Duodenal mucosa (tissue), 2 donors: Measurements from ENCODE around the gene HS3ST1.

Source experiments
- H3K27ac ChIP-seq: one replicate; pipeline ENCODE4 v1.7.0; 2013; ENCODE audit warnings: low read depth, low read length
- H3K27me3 ChIP-seq, 2 donors: one replicate each; pipeline ENCODE4 v1.7.0; 2013; ENCODE audit warnings: low read length in 2 of 2, control low read depth in 1 of 2; ENCODE audit not compliant: insufficient read depth in 2 of 2, control insufficient read depth in 1 of 2
- H3K36me3 ChIP-seq, 2 donors: one replicate each; pipeline ENCODE4 v1.7.0; 2013; ENCODE audit warnings: low read length in 2 of 2, control low read depth in 1 of 2; ENCODE audit not compliant: insufficient read depth in 2 of 2, control insufficient read depth in 1 of 2
- H3K4me1 ChIP-seq, 2 donors: one replicate each; pipeline ENCODE4 v1.7.0; 2013; ENCODE audit warnings: low read length in 2 of 2, control low read depth in 1 of 2; ENCODE audit not compliant: insufficient read depth in 2 of 2, control insufficient read depth in 1 of 2
- H3K4me3 ChIP-seq, 2 donors: one replicate each; pipeline ENCODE4 v1.7.0; 2013; ENCODE audit warnings: low read length in 2 of 2, low read depth in 1 of 2
- H3K9ac ChIP-seq, 2 donors: one replicate each; pipeline ENCODE4 v1.7.0; 2013; ENCODE audit warnings: low read length in 2 of 2, low read depth in 1 of 2
- H3K9me3 ChIP-seq, 2 donors: one replicate each; pipeline ENCODE4 v1.7.0; 2013; ENCODE audit warnings: low read length in 2 of 2, control low read depth in 1 of 2; ENCODE audit not compliant: control insufficient read depth in 1 of 2

The HS3ST1 gene

GRCh38 chr4:11424000-11424399, 4.7 kb downstream of the HS3ST1 start:
- H3K4me3 ChIP-seq, result no peak overlapping the region
- no peak overlapping the region for H3K9ac ChIP-seq
- H3K4me1 ChIP-seq, result peaks cover 6 to 21% of the 10 kb centered on the region in 2 donors
- no peaks in the 10 kb centered on the region for H3K27me3 ChIP-seq
- no peaks in the 10 kb centered on the region for H3K36me3 ChIP-seq
- no peak overlapping the region for H3K27ac ChIP-seq
- H3K9me3 ChIP-seq, result no peaks in the 10 kb centered on the region

- H3K27ac ChIP-seq, result no peak overlapping the region
- no peak overlapping the region for H3K4me3 ChIP-seq
- H3K27me3 ChIP-seq, result no peaks in the 10 kb centered on the region
- no peaks in the 10 kb centered on the region for H3K9me3 ChIP-seq
- H3K4me1 ChIP-seq, result peaks cover 6 to 17% of the 10 kb centered on the region in 2 donors
- no peaks in the 10 kb centered on the region for H3K36me3 ChIP-seq
- no peak overlapping the region for H3K9ac ChIP-seq
Observed at GRCh38 chr4:11423465-11423864, 5.2 kb downstream of the HS3ST1 start.

GRCh38 chr4:11421116-11421515, 7.6 kb downstream of the HS3ST1 start:
- Histone ChIP-seq H3K36me3 (no peaks in the 10 kb centered on the region), H3K4me1 (peaks cover 6 to 7% of the 10 kb centered on the region in 2 donors), H3K9ac (no peak overlapping the region), H3K27me3 (no peaks in the 10 kb centered on the region), H3K4me3 (no peak overlapping the region), H3K9me3 (no peaks in the 10 kb centered on the region), H3K27ac (no peak overlapping the region)

- no peaks in the 10 kb centered on the region for H3K36me3 ChIP-seq
- peaks cover 6 to 7% of the 10 kb centered on the region in 2 donors for H3K4me1 ChIP-seq
- H3K9ac ChIP-seq, result no peak overlapping the region
- no peak overlapping the region for H3K27ac ChIP-seq
- no peak overlapping the region for H3K4me3 ChIP-seq
- no peaks in the 10 kb centered on the region for H3K27me3 ChIP-seq
- H3K9me3 ChIP-seq, result no peaks in the 10 kb centered on the region
Observed at GRCh38 chr4:11420327-11420726, 8.4 kb downstream of the HS3ST1 start.

GRCh38 chr4:11418610-11419009, 10.1 kb downstream of the HS3ST1 start:
- Histone ChIP-seq H3K36me3 (no peaks in the 10 kb centered on the region), H3K9ac (no peak overlapping the region), H3K4me1 (peaks cover 6 to 7% of the 10 kb centered on the region in 2 donors), H3K27ac (no peak overlapping the region), H3K9me3 (no peaks in the 10 kb centered on the region), H3K4me3 (no peak overlapping the region), H3K27me3 (no peaks in the 10 kb centered on the region)

- Histone ChIP-seq H3K4me3 (no peak overlapping the region), H3K27ac (no peak overlapping the region), H3K36me3 (no peaks in the 10 kb centered on the region), H3K27me3 (no peaks in the 10 kb centered on the region), H3K9ac (no peak overlapping the region), H3K4me1 (peaks cover 6 to 7% of the 10 kb centered on the region in 2 donors), H3K9me3 (no peaks in the 10 kb centered on the region)
Observed at GRCh38 chr4:11416767-11417113, 12.0 kb downstream of the HS3ST1 start.

GRCh38 chr4:11416071-11416766, 12.5 kb downstream of the HS3ST1 start:
- Histone ChIP-seq H3K4me3 (no peak overlapping the region), H3K4me1 (peaks cover 6 to 7% of the 10 kb centered on the region in 2 donors), H3K27me3 (no peaks in the 10 kb centered on the region), H3K9ac (no peak overlapping the region), H3K9me3 (no peaks in the 10 kb centered on the region), H3K27ac (no peak overlapping the region), H3K36me3 (no peaks in the 10 kb centered on the region)

- Histone ChIP-seq H3K27ac (no peak overlapping the region), H3K36me3 (no peaks in the 10 kb centered on the region), H3K4me1 (peaks cover 2 to 6% of the 10 kb centered on the region in 2 donors), H3K27me3 (no peaks in the 10 kb centered on the region), H3K9ac (no peak overlapping the region), H3K9me3 (no peaks in the 10 kb centered on the region), H3K4me3 (no peak overlapping the region)
Observed at GRCh38 chr4:11415409-11416070, 13.2 kb downstream of the HS3ST1 start.

GRCh38 chr4:11412211-11412610, 16.5 kb downstream of the HS3ST1 start:
- no peaks in the 10 kb centered on the region for H3K27me3 ChIP-seq
- H3K4me1 ChIP-seq, result no peaks in the 10 kb centered on the region
- H3K9me3 ChIP-seq, result no peaks in the 10 kb centered on the region
- H3K27ac ChIP-seq, result no peak overlapping the region
- no peak overlapping the region for H3K4me3 ChIP-seq
- H3K9ac ChIP-seq, result no peak overlapping the region
- H3K36me3 ChIP-seq, result no peaks in the 10 kb centered on the region

- Histone ChIP-seq H3K27ac (no peak overlapping the region), H3K9ac (no peak overlapping the region), H3K9me3 (no peaks in the 10 kb centered on the region), H3K4me3 (no peak overlapping the region), H3K27me3 (no peaks in the 10 kb centered on the region), H3K4me1 (no peaks in the 10 kb centered on the region), H3K36me3 (no peaks in the 10 kb centered on the region)
Observed at GRCh38 chr4:11409632-11410031, 19.1 kb downstream of the HS3ST1 start.
